Measurements from ENCODE around the gene INTS14. TPM values are rescaled to one million over a fixed set of nuclear protein-coding genes. Genes with fewer than 3 reads are reported as not detected.

The INTS14 gene
- total RNA-seq, 1 donor from 2014 or later: 32.0 TPM

GRCh38 chr15:65611888-65612615 is 1.1 kb upstream of the INTS14 start:
- Histone ChIP-seq H3K36me3 (no peaks in the 10 kb centered on the region), H3K27me3 (no peaks in the 10 kb centered on the region), H3K27ac (peak overlapping the region; percentile 92), H3K9me3 (no peaks in the 10 kb centered on the region), H3K4me3 (peak overlapping the region; percentile 80), H3K4me1 (peaks cover 21% of the 10 kb centered on the region)
- no peak for DNase-seq
- TF ChIP-seq, protein P1, sequence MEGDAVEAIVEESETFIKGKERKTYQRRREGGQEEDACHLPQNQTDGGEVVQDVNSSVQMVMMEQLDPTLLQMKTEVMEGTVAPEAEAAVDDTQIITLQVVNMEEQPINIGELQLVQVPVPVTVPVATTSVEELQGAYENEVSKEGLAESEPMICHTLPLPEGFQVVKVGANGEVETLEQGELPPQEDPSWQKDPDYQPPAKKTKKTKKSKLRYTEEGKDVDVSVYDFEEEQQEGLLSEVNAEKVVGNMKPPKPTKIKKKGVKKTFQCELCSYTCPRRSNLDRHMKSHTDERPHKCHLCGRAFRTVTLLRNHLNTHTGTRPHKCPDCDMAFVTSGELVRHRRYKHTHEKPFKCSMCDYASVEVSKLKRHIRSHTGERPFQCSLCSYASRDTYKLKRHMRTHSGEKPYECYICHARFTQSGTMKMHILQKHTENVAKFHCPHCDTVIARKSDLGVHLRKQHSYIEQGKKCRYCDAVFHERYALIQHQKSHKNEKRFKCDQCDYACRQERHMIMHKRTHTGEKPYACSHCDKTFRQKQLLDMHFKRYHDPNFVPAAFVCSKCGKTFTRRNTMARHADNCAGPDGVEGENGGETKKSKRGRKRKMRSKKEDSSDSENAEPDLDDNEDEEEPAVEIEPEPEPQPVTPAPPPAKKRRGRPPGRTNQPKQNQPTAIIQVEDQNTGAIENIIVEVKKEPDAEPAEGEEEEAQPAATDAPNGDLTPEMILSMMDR (IDR thresholded peaks at IDR 0.05): no peak
- intact Hi-C loops (cut with DNase I): no loop called here
- no peak for ATAC-seq

DNA sequence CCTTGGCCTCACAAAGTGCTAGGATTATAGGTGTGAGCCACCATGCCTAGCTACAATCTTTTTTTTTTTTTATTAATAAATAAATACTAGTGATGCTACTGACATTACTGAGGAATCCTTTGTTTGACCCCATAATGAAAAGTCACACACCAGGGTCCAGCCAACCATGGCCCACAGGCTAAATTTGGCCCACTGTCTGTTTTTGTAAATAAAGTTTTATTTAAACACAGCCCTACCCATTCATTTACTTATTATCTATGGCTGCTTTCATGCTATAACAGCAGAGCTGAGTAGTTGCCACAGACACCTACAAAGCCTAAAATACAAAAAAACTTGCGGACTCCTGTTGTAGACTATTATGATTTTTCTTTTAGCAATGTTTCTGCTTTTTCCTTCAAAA is 7.4 kb downstream of the INTS14 start:
- Histone ChIP-seq H3K27me3 (no peaks in the 10 kb centered on the region), H3K4me3 (no peak overlapping the region), H3K9me3 (no peaks in the 10 kb centered on the region), H3K4me1 (no peaks in the 10 kb centered on the region), H3K36me3 (peaks cover 66% of the 10 kb centered on the region), H3K27ac (no peak overlapping the region)
- intact Hi-C loops (cut with DNase I): no loop called here
- DNase-seq (no peak), ATAC-seq (no peak)
- TF ChIP-seq, protein P1 (IDR thresholded peaks at IDR 0.05): no peak

DNA sequence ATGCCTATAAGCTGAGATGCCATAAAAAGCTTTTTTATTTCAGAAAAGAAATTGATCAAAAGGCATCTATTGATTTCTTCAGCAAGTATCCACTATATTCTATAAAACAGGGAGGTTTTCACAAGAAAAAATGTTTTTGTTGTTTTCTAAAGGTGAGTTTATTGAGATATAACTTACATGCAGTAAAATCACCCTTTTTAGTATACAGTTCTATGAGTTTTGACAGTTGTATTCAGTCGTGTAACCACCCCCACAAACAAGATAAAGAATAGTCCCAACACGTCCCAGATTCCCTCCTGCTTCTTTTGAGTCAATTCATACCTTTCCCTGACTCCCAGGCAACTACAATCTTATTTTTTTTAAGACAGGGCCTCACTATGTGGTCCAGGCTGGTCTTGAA is 7.8 kb downstream of the INTS14 start:
- TF ChIP-seq, protein P1 (IDR thresholded peaks at IDR 0.05): no peak
- no peak for ATAC-seq

DNA sequence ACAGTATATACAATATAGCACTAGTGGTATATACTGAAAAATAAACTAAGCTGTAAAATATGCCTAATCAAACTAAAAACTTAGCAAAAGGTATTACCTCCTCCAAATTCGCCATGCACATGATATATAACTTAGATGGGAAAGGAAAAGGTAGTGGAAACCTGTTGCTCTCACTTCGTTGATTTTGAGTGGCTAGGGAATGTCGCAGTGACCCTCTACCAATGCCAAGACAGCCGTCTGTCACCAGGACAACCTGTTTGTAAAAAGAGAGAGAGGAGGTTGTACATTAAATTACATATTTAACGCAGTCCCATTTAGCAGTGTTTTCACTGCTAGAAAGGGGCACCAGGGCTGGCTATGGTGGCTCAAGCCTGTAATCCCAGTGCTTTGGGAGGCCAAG is 11.3 kb downstream of the INTS14 start:
- no peaks in the 10 kb centered on the region for H3K9me3 ChIP-seq
- intact Hi-C loops (cut with DNase I): no loop called here
- TF ChIP-seq, protein P1 (IDR thresholded peaks at IDR 0.05): no peak
- H3K4me3 ChIP-seq: no peak overlapping the region
- no peak for DNase-seq
- peaks cover 97% of the 10 kb centered on the region for H3K36me3 ChIP-seq
- no peaks in the 10 kb centered on the region for H3K4me1 ChIP-seq
- H3K27ac ChIP-seq: no peak overlapping the region
- no peaks in the 10 kb centered on the region for H3K27me3 ChIP-seq
- no peak for ATAC-seq

More for the DNA sequence above, 7.8 kb downstream of the INTS14 start:
- Histone ChIP-seq H3K4me3 (no peak overlapping the region), H3K36me3 (peaks cover 70% of the 10 kb centered on the region), H3K9me3 (no peaks in the 10 kb centered on the region), H3K27ac (no peak overlapping the region), H3K27me3 (no peaks in the 10 kb centered on the region), H3K4me1 (no peaks in the 10 kb centered on the region)
- DNase-seq: no peak
- intact Hi-C loops (cut with DNase I): no loop called here

DNA sequence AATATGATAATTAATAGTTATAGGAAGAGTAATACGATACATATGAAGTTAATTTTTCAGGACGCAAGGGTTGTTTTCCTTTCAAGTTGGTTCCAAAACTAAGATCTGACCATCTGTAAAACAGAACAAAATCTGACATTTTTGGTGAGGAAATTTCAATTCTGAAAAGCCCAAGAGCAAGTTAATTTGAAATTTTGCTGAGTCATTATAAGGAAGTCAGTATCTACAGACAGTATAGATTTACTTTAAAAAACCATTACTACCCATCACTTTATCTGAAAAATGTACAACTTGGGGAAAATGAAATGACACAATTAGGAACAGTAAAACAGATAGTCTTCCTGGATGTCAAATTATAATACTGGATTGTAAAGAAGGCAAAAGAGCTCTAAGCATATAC is 12.5 kb downstream of the INTS14 start:
- intact Hi-C loops (cut with DNase I): no loop called here
- H3K36me3 ChIP-seq: peaks cover 97% of the 10 kb centered on the region
- H3K9me3 ChIP-seq: no peaks in the 10 kb centered on the region
- TF ChIP-seq, protein P1 (IDR thresholded peaks at IDR 0.05): no peak
- no peaks in the 10 kb centered on the region for H3K4me1 ChIP-seq
- H3K27ac ChIP-seq: no peak overlapping the region
- H3K27me3 ChIP-seq: no peaks in the 10 kb centered on the region
- no peak overlapping the region for H3K4me3 ChIP-seq
- no peak for ATAC-seq
- DNase-seq: no peak

Measured in upper lobe of right lung (tissue), 1 donor.